Stimulated activated CD8-positive, alpha-beta memory T cell treated with anti-CD3 and anti-CD28 coated beads, Interleukin-2, amount 100 ng/mL, for 1 hour (primary cell): ENCODE data around the gene OGDHL.
"Not testable (repeated sequence)": the region's sequence is repeated elsewhere in the genome, so short reads cannot be mapped to it uniquely, and the experiment has no call there.

Source experiments
- DNase-seq, 2 donors: peaks; one replicate each; pipeline ENCODE4 v3.0.0-alpha.2; 2020; ENCODE audit warnings: low read depth in 2 of 2

Gene OGDHL

DNA sequence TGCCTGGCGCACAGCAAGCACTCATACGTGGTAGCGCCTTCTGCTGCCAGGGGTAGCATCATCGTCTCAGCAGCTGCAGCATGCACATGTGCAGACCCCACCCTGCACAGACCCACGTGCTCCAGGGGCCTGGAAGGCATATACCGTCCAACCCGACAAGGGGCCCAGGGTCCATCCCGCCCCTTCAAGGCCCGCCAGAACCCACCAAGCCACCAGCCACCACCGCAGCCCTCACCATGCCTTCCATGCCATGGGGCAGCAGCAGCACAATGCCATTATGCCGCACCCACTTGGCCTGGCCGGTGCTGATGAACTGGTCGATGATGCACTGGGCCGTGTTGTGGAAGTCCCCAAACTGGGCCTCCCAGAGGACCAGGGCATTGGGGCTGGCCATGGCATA lies 22.7 kb downstream of the OGDHL start:
- DNase-seq: no peak

DNA sequence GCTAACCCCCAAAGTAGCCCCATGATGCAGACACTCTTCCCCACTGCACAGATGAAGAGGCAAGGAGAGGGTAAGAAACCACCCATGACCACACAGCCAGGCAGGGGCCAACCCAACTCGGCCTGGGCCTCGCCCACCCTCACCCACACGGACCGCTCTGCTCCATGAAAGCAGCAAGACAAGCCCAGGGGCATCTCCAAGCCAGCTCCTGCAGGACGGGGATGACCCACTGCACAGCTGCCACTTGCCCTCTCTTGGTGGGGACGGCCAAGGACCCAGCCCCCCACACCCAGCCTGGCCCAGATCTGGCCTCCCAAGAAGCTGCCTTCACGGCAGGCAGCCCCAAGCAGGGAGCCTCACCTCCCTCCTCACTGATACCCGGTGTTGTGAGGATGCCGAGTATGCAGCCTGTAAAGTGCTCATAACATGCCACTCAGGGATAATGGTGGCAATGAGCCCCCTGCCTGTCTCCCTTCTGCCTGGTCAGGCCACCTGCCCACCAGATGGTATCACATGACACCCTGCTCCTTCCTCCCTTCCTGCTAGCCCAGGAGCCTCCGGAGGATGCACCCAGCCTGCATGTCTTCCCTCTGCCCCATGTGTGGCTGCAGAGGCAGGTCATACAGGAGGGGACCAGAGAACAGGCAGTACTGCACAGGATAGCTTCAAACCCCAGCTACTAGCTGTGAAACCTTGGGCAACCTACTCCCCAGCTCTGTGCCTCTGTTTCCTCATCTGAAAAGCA lies 23.3 kb downstream of the OGDHL start:
- DNase-seq: no peak

DNA sequence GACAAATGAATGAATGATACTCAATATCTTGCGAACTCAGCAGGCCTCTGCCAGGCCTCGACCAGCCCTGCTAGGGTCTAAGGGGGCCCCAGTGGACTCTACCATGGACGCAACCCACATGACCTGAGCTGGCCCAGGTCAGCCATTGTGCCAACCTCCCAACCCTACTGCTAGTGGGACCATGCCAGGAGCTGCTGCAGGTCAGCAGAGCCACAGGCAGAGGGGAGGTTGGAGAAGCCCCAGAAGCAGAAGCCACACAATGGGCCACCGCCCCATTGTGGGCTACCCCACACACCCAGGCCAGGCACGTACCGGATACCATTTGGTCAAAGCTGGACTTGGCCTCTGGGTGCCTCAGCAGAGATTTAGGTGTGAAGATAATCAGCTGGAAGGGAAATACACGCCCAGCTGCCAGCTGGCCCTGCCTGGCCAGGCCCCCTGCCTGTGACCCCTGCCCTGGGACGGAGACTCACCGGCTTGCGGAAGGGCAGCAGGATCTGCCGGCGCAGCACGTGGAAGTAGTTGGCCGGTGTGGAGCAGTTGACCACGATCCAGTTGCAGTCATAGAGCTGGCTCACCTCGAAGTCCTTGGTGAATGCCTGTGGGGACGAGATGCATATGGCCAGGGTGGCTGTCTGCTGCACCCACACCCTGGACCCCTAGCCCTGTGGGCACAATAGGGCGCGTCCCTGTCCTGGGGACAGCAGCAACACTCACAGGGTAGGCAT lies 24.5 kb downstream of the OGDHL start:
- DNase-seq: no peak

DNA sequence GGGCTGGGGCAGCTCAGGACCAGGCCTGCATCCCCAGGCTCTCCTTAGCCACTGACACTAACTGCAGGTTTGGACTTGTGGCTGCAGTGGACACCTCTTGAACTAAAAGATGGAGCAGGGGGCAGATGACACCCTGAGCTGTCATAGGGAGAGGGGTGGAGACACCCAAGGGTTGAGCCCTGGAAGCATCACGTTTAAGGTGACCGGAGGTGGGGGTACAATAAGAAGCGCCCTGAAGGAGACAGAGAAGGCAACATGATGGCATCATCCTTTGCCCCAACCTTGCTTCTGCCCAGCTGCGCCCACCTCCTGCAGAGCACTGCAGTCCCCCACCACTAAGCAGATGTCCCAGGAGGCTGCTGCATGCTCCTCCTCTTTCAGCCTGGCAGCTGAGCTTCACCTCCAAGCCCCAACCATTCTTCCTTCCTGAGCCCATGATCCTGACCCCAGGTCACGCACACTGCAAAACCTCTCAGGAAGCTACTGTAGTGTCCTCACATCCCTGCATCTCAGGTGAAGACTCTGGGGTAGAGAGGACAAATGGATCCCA lies 25.5 kb downstream of the OGDHL start:
- DNase-seq: no peak

DNA sequence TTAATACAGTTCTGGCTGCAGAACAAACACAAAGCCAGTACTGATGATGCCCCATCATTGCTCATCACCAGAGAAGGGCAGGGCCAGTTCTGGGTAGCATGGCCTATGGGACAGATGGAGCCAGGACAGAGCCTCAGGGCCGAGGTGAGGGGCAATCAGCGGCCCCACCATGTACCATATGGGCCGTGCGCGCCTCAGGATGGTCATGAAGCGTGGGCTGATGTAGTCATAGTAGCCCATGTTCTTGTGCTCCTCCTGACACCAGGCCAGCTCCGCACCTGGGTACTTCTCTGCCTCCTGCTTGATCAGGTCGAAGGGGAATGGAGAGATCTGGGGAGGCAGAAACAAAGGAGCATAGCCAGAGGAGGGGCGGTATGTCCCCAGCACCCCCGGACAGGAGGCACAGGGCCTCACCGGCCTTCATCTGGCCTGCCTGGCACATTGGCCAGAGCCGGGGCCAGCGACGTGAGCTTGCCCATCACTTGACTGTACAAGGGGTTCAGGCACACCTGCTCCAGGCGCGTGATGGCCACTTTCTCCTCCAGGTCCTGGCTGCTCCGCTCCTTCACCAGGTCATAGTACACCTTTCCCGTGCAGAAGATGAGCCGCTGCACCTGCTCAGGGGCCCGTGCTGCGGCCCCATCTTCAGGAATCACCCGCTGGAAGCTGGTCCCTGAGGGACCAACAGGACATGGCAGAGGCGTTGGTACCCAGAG lies 26.1 kb downstream of the OGDHL start:
- no peak for DNase-seq

DNA sequence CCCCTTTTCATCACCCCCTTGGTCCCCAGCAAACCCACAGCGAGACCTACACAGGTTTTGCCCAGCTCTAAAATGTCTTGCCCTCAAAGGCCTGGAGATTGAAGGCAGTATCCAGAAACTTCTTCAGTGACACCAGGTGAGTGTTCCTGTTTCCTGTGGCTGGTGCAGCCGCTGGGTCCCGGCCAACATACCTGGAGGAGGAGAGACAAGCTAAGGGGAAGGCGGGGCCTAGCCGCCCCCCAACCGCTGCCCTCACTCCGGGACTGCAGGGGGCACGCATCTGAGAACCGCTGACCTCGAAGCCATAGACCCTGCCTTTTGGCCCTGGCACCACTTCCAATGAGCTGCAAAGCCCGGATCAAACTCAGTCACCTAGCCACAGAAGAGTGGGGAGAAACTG lies 27.0 kb downstream of the OGDHL start:
- DNase-seq: no peak

DNA sequence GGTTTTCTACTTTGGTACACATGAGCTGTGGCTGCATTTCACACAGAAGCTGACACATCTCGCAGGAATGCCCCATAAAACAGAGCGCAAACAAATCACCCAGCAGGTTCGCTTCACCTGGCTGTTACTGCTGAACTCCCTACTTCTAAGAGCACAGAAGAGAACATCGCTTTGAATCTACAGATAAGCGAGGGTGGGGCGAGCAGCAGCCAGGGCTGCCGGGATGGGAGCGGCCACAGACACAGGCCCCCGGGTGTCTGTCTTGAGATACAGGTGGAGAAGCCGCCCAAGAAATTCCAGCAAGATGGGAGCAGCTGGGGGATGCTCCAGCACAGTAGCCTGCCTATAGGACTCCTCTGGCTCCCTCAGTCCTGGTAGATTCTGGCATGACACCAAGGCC lies 27.4 kb downstream of the OGDHL start:
- DNase-seq: no peak

DNA sequence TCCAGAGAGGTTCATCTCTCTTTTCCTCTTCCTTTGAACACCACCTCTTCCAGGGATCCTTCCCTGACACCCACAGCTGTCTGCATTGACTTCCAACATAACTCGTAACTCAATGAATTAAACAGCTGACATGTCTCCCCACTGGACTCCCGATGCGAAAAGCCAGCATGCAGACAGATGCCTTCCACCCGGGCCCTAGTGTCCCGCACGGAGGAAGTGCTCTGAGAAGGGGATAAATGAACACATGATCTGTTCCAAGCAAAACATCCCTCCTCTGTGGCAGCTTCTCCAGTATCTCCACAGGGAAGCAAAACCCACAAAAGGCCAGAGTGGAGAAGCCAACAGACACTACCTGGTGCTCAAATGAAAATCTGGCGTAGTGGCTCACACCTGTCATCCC lies 28.3 kb downstream of the OGDHL start:
- DNase-seq: no peak

DNA sequence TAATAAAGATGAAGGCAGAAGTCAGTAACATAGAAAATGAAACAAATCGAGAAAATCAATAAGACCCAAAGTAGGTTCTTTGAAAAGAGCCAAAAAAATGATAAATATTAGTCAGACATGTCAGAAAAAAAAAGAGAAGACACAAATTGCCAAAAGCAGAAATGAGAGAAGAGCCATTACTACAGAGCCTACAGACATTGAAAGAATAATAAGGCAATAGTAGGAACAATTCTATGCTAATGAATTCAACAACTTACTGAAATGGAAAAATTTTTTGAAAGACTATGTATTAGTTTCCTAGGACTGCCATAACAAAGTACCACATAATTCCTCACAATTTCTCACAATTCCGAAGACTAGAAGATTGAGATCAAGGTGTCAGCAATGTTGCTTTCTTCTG lies 35.5 kb downstream of the OGDHL start:
- no peak for DNase-seq

DNA sequence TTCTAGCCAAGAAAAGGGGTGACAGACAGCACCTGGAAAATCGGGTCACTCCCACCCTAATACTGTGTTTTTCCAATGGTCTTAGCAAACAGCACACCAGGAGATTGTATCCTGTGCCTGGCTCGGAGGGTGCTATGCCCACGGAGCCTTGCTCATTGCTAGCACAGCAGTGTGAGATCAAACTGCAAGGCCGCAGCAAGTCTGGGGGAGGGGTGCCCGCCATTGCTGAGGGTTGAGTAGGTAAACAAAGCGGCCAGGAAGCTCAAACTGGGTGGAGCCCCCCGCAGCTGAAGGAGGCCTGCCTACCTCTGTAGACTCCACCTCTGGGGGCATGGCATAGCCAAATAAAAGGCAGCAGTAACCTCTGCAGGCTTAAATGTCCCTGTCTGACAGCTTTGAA lies 47.0 kb downstream of the OGDHL start:
- DNase-seq: not testable (repeated sequence)

DNA sequence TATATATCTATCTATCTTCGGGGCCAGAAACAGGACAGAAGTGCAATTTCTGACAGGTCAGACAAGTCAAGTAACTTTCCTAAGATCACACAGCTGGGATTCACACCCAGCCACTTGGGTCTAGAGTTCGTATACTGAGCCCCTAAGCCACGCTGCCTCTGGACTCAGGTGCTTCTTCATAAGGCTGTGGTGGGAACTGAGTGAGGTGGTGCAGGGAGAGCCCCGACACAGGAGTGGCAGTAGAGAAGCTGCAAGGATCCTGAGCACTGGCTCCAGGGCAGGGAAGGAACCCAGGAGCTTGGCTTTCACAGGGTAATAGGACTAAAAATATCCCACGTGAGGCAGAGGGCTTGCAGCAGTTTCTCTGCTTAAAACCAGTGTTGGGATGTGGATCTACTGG lies 48.9 kb downstream of the OGDHL start:
- DNase-seq: no peak

DNA sequence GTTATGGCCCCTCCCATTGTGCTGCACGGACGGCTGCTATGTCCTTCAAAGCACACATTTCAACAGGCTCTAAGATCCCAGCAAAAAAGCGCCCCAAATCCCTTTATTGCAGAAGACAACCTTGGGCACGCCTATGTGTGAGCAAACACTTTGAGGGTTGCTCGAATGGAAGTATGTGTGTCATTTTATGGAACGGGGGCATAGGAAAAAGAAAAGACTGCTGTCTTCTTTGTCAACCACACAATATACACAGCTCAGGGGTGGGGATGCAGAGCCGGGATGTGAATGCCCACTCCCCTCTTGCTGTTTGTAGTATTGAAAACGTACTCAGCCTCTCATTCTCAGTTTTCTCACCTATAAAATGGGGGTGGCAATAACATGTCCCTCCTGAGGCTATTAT lies 50.6 kb downstream of the OGDHL start:
- DNase-seq: no peak

DNA sequence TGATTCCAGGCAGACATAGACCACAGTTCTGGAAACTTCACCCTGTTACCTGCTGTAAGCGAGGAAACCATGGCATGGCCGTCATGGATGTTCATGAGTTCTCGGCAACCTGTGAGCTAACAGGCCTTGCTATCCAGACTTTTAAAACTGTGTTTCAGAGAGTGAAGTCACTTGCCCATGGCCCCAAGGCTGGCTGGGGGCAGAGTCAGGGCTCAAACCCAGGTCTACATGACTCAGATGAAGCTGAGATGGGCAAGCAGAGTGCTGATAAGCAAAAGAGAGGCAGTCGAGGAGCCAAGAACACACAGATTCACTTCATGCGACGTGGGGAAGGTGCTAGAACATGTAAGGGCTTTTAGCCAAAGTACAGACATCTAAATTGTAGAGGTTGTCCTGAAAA lies 51.2 kb downstream of the OGDHL start:
- no peak for DNase-seq

DNA sequence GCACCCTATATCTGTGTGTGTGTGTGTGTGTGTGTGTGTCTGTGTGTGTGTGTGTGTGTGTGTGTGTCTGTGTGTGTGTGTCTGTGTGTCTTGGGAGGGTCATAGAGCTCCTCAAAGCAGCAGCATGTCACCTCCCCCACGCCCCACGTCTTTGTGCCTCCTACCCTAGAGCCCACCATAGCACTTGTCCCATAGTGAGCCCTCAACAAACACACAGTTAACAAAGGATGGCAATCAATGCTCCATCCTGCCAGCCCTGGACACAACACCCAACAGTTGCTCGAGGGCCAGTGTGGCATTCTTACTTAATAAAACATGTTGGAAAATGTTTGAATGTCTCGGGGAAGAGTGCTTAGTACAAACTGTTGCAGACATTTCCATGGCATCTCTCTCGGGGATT lies 52.2 kb downstream of the OGDHL start:
- no peak for DNase-seq

DNA sequence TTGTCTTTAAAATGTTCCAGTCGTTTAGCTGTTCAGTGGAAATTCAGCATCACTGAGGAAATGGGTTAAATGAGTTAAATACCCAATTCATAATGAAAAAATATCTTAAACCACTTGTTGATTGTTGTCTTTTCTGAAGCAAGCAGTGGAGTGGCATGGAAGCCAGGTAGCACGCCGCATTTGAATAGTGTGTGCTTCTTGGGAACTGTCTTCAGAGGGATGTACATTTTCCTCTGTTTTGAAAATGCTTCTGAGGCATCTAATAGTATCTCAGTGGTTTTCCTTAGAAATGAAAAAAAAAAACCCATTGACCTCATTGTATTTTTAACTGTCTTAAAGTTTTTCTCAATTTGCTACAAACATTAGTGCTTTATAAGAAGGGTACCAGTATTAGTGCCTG lies 54.5 kb downstream of the OGDHL start:
- no peak for DNase-seq

DNA sequence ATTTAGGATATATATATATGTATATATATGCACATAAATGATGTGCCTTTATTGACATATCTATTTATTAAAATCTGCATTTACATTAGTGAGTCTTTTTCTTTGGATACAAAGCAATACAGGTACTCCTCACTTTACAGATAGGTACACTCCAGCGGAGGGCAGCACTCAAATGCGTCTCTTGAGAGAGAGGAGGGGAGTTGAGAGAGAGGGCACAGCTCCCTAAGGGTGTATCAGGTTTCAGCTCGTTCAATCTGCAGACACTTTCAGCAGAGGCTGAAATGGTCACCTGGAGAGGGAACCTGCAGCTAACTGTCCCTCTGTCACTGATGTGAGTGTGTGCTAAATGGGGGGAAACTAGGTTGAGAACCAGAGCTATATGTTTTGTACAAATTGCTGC lies 61.1 kb downstream of the OGDHL start:
- no peak for DNase-seq

DNA sequence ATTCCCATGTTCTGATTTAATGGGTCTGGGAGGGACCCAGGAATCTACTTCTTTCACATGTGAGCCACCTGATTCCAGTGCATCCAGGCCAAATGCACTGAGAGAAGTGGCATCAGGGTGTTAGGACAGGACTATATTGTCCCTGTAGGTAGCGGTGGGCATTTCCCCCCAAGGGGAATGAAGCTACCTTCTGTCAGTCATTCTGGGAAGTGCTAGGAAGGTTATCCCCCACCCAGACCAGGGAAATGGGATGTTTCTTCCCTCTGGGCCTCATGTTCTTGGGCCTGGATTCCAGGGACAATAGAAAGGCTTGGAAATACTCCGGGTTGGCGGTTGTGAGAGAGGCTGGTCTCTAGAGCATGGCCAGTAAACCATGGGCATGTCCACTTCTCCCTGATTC lies 61.9 kb downstream of the OGDHL start:
- DNase-seq: no peak

DNA sequence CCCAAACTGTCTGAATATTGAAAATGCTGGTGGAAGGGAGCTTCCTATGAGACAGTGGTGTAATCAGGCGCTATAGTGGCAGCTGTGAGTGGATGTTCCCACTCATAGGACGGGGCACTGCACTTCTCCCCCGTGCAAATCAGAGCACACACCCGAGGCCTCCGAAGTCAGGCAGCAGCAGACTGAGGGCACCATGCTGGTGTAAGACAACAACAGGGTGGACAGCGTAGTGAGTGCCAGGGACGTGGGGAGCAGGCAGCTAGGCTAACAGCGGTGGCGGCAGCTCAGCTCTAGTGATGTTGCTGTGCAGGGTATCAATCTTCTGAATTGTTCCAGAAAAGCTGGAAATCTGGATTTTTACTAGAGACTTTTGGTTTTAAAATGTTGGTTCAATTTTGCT lies 63.4 kb downstream of the OGDHL start:
- DNase-seq: no peak

DNA sequence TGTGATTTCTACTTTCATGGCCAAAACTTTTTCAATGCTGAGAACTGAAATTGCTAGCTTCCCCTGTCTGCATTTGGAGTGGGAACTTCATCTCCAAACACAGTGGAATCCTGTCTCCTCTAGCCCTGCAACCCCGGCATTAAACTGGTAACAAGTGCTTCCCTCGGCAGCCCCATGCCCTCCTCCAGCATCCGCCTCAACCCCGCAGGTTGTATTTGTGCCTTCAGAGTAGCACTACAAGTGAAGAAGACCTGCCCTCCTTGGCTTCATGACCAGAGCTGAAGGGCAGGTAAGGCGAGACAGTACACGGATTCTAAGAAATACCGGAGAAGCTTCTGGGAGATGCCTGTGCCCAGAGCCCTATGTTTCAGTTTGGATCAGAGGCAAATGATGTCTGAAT lies 65.8 kb downstream of the OGDHL start:
- DNase-seq: no peak

DNA sequence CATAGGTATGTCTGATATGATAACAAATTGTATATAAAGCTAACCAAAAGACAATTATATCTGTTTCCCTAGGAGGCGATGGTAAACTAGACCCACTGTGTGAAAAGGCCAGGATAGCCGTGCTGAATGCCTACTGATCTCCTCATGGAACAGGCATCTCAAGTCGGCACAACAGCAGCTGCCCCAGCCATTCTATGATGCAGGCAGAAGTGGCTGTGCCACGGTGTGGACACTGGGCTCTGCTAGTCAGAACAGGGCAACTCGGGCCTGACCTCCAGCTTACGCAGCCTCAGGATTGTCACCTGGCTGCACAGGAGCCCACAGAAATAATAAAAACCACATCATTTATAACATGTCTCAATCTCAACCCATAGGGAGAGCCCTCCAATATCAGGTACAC lies 67.7 kb downstream of the OGDHL start:
- no peak for DNase-seq

DNA sequence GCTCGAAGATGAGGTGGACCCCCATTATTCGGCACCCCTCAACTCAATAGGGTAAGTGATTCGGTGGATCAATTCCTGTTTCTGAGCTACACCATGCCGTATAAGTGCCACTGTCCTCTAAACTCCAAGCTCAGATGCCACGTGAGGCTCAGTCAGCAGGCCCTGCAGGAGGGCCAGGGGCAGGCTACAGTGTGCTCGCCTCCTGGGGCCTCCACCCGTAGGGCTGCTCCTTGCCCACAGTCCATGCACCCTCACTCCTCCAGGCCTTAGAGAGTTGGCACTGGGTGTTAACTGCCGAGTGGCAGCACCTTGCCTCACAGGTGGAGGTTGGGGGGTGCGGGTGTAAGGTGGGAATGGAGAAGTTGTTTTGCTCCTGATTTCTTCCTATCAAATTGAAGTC lies 70.5 kb downstream of the OGDHL start:
- DNase-seq: no peak

DNA sequence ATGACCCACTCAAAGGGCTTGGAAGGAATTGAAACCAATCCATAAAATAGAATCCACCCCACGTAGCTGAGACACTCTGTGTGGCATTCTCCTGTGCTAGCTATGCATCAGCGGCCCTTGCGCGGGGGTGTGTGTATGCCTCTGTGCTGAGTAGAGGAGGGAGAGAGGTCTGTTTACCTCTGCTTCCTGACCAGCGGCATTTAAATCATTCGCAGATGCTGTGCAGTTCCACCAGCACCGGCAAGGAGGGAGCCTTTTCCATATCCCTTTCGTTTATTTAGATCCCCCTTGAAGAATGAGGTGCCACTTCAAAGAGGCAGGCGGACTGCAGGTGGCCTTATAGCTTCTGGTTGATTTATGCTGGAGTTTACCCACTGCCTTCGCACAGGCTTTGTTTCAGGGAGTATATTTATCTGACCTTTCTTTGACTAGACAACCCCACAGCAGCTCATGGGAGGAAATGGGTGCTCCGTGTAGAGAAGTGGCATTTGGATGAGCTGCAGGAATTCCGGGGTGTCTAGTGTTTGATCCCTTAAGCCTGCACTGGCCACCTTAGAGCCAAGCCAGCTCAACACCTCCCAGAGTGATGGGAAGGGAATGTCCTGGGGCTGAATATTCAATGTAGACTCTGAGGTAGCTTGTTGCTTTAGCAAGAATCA lies 71.3 kb downstream of the OGDHL start:
- no peak for DNase-seq
